Lower leg skin (tissue), 3 donors: ENCODE results near the gene SUMO3.

Source experiments
- CTCF ChIP-seq, 3 donors: fragments of 450-650 bp; IDR thresholded peaks; one replicate each; pipeline ENCODE4 v1.5.1; 2016; ENCODE audit warnings: antibody characterized with exemption in 3 of 3, mild to moderate bottlenecking in 3 of 3, moderate library complexity in 2 of 3
- POLR2A ChIP-seq, 2 donors: fragments of 450-650 bp; IDR thresholded peaks; one replicate each; pipeline ENCODE4 v1.6.1; 2016 to 2017; ENCODE audit warnings: antibody characterized with exemption in 2 of 2, mild to moderate bottlenecking in 1 of 2, moderate library complexity in 1 of 2

- TF ChIP-seq CTCF (IDR thresholded peaks at IDR 0.05) (no peak), POLR2A (IDR thresholded peaks at IDR 0.05) (no peak)
Measured at GRCh38 chr21:44797775-44798174, 20.1 kb downstream of the SUMO3 start.
